Heart left ventricle (tissue), 16 donors: ENCODE measurements around the gene B4GALT2. TPM values are rescaled to one million over a fixed set of nuclear protein-coding genes. Genes with fewer than 3 reads are reported as not detected.

Experiments used
- ATAC-seq, 4 donors: fragments of 200-7000 bp; cut with Tn5 transposase; one replicate each; pipeline ENCODE4 v1.9.1; 2020 to 2022; ENCODE audit warnings: moderate library complexity in 4 of 4, mild to moderate bottlenecking in 3 of 4, moderate number of reproducible peaks in 1 of 4
- DNase-seq, 5 donors: peaks; one replicate each; pipeline ENCODE4 v3.0.0-alpha.2; 2020
- H3K27ac ChIP-seq, 12 donors: fragments of 200-600 bp; sonication (generic) in 4 of 12; one replicate each; pipeline versions ENCODE4 v1.5.0 to v1.8.0; 2016 to 2022; ENCODE audit warnings: mild to moderate bottlenecking in 2 of 12
- H3K27me3 ChIP-seq, 9 donors: fragments of 200-600 bp; sonication (generic) in 2 of 9; one replicate each; pipeline versions ENCODE4 v1.5.1 to v1.8.0; 2016 to 2022; ENCODE audit warnings: mild to moderate bottlenecking in 3 of 9
- H3K36me3 ChIP-seq, 9 donors: fragments of 200-600 bp; sonication (generic) in 2 of 9; one replicate each; pipeline versions ENCODE4 v1.5.0 to v1.8.0; 2018 to 2022; ENCODE audit warnings: mild to moderate bottlenecking in 2 of 9
- H3K4me1 ChIP-seq, 12 donors: fragments of 200-600 bp; sonication (generic) in 4 of 12; one replicate each; pipeline versions ENCODE4 v1.5.0 to v1.8.0; 2016 to 2022; ENCODE audit warnings: mild to moderate bottlenecking in 3 of 12
- H3K4me3 ChIP-seq, 12 donors: fragments of 200-600 bp; sonication (generic) in 4 of 12; one replicate each; pipeline versions ENCODE4 v1.5.0 to v1.8.0; 2017 to 2022; ENCODE audit warnings: mild to moderate bottlenecking in 9 of 12, moderate library complexity in 4 of 12
- H3K9me3 ChIP-seq, 12 donors: fragments of 200-600 bp; sonication (generic) in 4 of 12; one replicate each; pipeline versions ENCODE4 v1.5.0 to v1.8.0; 2016 to 2022; ENCODE audit warnings: mild to moderate bottlenecking in 1 of 12
- POLR2A ChIP-seq, 2 donors: fragments of 450-650 bp; IDR thresholded peaks; one replicate each; pipeline ENCODE4 v1.6.1; 2017; ENCODE audit warnings: antibody characterized with exemption in 2 of 2, mild to moderate bottlenecking in 2 of 2, moderate library complexity in 2 of 2
- WGBS, 4 donors: extraction: QIAGEN DNeasy Blood & Tissue Kit in 2 of 4; methylation state at CpG; one replicate each; pipeline versions ENCODE4 v1.1.5 to v1.1.7; 2013 to 2018; 5-methylcytosine and 5-hydroxymethylcytosine counted together
- intact Hi-C, 10 donors: fragments of 100-400 bp; cut with DNase I; formaldehyde crosslinking; loops; one replicate each; pipeline versions ENCODE4 v1.11.1 to v1.14.2; 2022
- polyA plus RNA-seq, 2 donors: library from polyadenylated mRNA; stranded (reverse); fragments of 200-250 nt; gene quantifications; one replicate each; pipeline ENCODE4 v1.2.3, GENCODE V29; 2013
- total RNA-seq, 9 donors: library from RNA; depleted of rRNA in 2 of 9; stranded (reverse); fragments of >200 nt in 2 of 9; fragmentation: NEBNext Ultra II Directional in 3 of 9; extraction: Animal tissue kit (Norgen Biotek cat#: 25700) in 3 of 9; gene quantifications; one replicate each; pipeline versions ENCODE4 v1.1.0 to v1.2.4, GENCODE V29; 2016 to 2023
- TF ChIP-seq, protein P1 (sequence below), 12 donors: fragments of 200-600 bp; sonication (generic) in 4 of 12; IDR thresholded peaks; one replicate each; pipeline versions ENCODE4 v1.5.0 to v1.8.0; 2018 to 2022; ENCODE audit warnings: antibody characterized with exemption in 12 of 12, mild to moderate bottlenecking in 5 of 12
- donor health status: ischemic (EF 13 %, LVEDD 7.1; RV severe dilation, severe dysfunction).
- donor health status: healthy with polysubstance abuse.
- donor health status: DM: no; HTN: yes; CAD: no.
- donor health status: DM: no; HTN: no; CAD: no.
- donor health status: ischemic (EF 25% LVEDD 6.9; RV normal size, moderate dysfunction).
- donor health status: ischemic (EF 25% LVEDD 5.7; RV mildly dilated, moderate dysfunction).
- donor health status: healthy.
- donor health status: DM: yes; HTN: yes; CAD: no.
- donor health status: ischemic (EF 35%, LVEDD 5.7; RV mildly dilated, moderate dysfunction).
- donor health status: nonischemic (EF 11% LVEDD 7.7; RV severe dilation, severe dysfunction).
- donor health status: DM: yes; HTN: yes; CAD: no.
- donor health status: PGD.
- donor health status: ischemic (EF 29% LVEDD 5.4; RV normal size, mild dysfunction).
- donor health status: nonischemic (EF 23%, LVEDD 6.1; RV moderate dilation, normal function).

Gene B4GALT2
- total and polyA plus RNA-seq, 11 donors: 26.8 to 65.7 (median 40.2) TPM

DNA sequence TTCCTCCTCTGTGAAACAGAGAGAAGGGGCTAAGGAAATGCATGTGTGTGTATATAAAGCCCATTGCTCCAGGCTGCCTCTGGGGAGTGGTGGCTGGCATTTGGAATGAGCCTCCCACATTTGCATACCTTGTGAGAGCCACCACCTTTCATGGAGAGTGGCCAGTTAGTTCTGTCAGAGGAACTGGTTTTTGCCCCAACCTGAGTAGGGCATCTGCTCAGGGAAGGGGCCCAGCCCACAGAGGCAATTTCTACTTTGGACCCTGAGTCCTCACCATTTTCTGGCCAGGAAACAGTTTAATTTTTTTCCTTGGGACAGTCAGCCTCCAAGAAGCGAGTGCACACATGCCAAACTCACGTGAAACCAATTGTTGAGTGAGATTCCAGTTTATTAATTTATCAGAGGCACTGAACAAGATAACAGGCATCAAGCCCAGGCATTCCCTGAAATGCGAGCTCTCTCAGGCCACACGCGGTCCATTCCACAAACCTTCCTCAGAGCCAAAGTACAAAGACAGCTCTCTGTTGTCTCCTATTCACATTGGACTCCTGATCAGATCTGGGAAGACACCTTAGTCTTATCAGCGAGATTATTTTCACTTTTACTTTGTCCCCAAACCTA lies 53.3 kb downstream of the B4GALT2 start:
- Histone ChIP-seq H3K36me3 (no peaks in the 10 kb centered on the region), H3K9me3 (no peaks in the 10 kb centered on the region), H3K4me3 (no peak overlapping the region), H3K27me3 (peaks cover 0 to 2% (median 0%) of the 10 kb centered on the region in 9 donors), H3K27ac (peak overlapping the region in 1 of 12 donors; percentile 88), H3K4me1 (peaks cover 3 to 49% (median 29%) of the 10 kb centered on the region in 12 donors)
- no peak for TF ChIP-seq POLR2A (IDR thresholded peaks at IDR 0.05)
- TF ChIP-seq, protein P1, sequence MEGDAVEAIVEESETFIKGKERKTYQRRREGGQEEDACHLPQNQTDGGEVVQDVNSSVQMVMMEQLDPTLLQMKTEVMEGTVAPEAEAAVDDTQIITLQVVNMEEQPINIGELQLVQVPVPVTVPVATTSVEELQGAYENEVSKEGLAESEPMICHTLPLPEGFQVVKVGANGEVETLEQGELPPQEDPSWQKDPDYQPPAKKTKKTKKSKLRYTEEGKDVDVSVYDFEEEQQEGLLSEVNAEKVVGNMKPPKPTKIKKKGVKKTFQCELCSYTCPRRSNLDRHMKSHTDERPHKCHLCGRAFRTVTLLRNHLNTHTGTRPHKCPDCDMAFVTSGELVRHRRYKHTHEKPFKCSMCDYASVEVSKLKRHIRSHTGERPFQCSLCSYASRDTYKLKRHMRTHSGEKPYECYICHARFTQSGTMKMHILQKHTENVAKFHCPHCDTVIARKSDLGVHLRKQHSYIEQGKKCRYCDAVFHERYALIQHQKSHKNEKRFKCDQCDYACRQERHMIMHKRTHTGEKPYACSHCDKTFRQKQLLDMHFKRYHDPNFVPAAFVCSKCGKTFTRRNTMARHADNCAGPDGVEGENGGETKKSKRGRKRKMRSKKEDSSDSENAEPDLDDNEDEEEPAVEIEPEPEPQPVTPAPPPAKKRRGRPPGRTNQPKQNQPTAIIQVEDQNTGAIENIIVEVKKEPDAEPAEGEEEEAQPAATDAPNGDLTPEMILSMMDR (IDR thresholded peaks at IDR 0.05): no peak
- no peak for ATAC-seq
- intact Hi-C loops: loop anchor here in 1 of 10 donors (10.0 kb wide), 1 partner anchor 267 kb away; no protein-coding TSS in a partner anchor
- no peak for DNase-seq
- WGBS, 4 donors: 44 to 70% (median 65%) methylated on average over 6 of the region's 6 CpGs

DNA sequence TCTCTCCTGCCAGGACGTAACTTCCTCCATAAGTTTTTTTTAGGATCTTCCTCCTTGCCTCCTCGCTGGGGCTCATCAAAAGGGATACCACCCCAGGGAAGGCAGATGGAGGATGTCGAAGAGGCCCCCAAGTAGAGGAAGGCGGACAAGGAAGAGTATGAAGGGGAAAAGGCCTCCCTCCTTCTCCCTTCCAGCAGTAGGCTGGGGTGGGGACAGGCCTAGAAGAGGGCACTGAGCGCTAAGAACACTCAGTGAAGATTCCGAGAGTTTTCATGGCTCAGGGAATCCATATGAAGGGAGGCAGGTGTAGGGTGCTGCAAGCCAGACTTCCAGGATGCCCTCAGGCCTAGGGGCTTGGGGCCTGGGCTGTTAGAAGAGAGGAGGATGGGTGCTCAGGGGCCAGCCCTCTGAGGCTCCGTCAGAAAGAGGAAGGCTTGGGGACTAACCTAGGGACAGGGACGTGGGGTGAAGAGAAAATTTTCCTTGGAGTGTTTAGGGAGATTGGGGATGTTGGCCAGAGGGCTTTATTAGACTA lies 54.1 kb downstream of the B4GALT2 start:
- peaks cover 0 to 2% (median 0%) of the 10 kb centered on the region in 9 donors for H3K27me3 ChIP-seq
- H3K27ac ChIP-seq: peak overlapping the region in 2 of 12 donors; percentile 14 to 88

DNA sequence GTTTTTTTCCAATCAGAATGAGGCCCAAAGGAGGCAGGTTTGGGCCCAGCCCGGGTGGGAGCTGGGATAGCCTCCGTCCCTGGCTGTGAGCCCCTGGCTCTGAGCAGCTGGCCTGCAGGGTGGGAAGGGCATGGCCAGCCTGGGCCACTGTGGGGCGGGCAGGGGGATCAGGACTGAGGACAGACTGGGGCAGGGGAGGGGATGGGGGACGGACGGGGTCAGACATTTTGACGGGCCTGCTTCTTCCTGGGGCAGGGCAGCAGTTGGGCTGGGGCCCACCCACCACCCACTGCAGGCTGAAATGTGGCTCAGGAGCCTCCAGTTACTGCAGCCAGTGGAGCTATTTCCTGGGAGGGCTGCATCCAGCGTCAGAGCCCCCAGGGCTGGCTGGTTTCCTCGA lies 54.7 kb downstream of the B4GALT2 start:
- Histone ChIP-seq H3K9me3 (no peaks in the 10 kb centered on the region), H3K36me3 (no peaks in the 10 kb centered on the region), H3K27me3 (peaks cover 0 to 2% (median 0%) of the 10 kb centered on the region in 9 donors), H3K4me1 (peaks cover 3 to 49% (median 29%) of the 10 kb centered on the region in 12 donors), H3K4me3 (no peak overlapping the region), H3K27ac (peak overlapping the region in 2 of 12 donors; percentile 14 to 88)
- 69 to 91% (median 75%) methylated on average over 4 to 8 of the region's 8 CpGs for WGBS, 4 donors
- DNase-seq: no peak
- TF ChIP-seq, protein P1 (IDR thresholded peaks at IDR 0.05): no peak
- TF ChIP-seq POLR2A (IDR thresholded peaks at IDR 0.05): no peak
- intact Hi-C loops: loop anchor here in 2 of 10 donors (2.0 to 10.0 kb wide), 2 partner anchors 25 to 269 kb away; no protein-coding TSS in a partner anchor
- no peak for ATAC-seq

More for the DNA sequence above, 54.1 kb downstream of the B4GALT2 start:
- 85 to 92% (median 88%) methylated on average over 8 of the region's 8 CpGs for WGBS, 4 donors
- no peaks in the 10 kb centered on the region for H3K36me3 ChIP-seq
- H3K4me1 ChIP-seq: peaks cover 3 to 49% (median 29%) of the 10 kb centered on the region in 12 donors
- H3K9me3 ChIP-seq: no peaks in the 10 kb centered on the region
- ATAC-seq (no peak), DNase-seq (no peak)
- TF ChIP-seq, protein P1 (IDR thresholded peaks at IDR 0.05): no peak
- TF ChIP-seq POLR2A (IDR thresholded peaks at IDR 0.05): no peak
- intact Hi-C loops: loop anchor here in 1 of 10 donors (10.0 kb wide), 1 partner anchor 268 kb away; no protein-coding TSS in a partner anchor
- H3K4me3 ChIP-seq: no peak overlapping the region

DNA sequence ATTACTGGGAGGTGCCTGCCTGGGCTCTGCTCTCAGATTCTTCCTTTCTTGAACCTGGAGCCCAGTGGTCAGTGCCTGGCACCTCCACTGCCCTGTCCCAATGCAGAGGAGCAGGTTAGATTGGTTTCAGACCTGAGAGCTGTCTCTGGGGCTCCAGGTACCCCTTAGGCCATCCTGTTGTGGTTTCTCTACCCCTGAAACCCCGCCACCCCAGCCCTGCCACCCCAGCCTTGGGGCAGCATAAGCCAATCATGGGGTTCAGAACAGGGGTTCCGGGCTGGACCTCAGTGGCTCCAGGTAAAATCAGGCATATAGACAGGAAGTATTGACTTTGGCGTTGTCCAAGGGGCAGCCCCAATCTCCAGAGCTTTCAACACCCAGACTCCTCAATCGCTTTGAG lies 55.4 kb downstream of the B4GALT2 start:
- TF ChIP-seq POLR2A (IDR thresholded peaks at IDR 0.05): no peak
- TF ChIP-seq, protein P1 (IDR thresholded peaks at IDR 0.05): no peak
- Histone ChIP-seq H3K36me3 (no peaks in the 10 kb centered on the region), H3K27ac (peak overlapping the region in 2 of 12 donors; percentile 72 to 88), H3K4me1 (peaks cover 3 to 43% (median 25%) of the 10 kb centered on the region in 12 donors), H3K27me3 (peaks cover 0 to 2% (median 0%) of the 10 kb centered on the region in 9 donors), H3K9me3 (no peaks in the 10 kb centered on the region), H3K4me3 (no peak overlapping the region)
- 92 to 96% (median 95%) methylated on average over 3 to 4 of the region's 4 CpGs for WGBS, 4 donors
- ATAC-seq (no peak), DNase-seq (no peak)
- intact Hi-C loops: loop anchor here in 2 of 10 donors (2.0 to 10.0 kb wide), 2 partner anchors 26 to 270 kb away; no protein-coding TSS in a partner anchor
